ENCODE measurements around the gene ACOT2.
"Not testable (repeated sequence)": the region's sequence is repeated elsewhere in the genome, so short reads cannot be mapped to it uniquely, and the experiment has no call there.

DNA sequence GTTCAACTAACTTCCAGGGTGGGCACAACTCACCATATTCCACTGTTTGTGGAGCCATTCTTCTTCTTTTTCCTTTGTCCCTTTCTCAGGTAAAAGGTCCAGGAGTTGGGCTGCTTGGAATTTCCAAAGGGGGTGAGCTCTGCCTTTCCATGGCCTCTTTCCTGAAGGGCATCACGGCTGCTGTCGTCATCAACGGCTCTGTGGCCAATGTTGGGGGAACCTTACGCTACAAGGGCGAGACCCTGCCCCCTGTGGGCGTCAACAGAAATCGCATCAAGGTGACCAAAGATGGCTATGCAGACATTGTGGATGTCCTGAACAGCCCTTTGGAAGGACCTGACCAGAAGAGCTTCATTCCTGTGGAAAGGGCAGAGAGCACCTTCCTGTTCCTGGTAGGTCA is 26.1 kb upstream of the ACOT2 start:
- TF ChIP-seq, protein P1, sequence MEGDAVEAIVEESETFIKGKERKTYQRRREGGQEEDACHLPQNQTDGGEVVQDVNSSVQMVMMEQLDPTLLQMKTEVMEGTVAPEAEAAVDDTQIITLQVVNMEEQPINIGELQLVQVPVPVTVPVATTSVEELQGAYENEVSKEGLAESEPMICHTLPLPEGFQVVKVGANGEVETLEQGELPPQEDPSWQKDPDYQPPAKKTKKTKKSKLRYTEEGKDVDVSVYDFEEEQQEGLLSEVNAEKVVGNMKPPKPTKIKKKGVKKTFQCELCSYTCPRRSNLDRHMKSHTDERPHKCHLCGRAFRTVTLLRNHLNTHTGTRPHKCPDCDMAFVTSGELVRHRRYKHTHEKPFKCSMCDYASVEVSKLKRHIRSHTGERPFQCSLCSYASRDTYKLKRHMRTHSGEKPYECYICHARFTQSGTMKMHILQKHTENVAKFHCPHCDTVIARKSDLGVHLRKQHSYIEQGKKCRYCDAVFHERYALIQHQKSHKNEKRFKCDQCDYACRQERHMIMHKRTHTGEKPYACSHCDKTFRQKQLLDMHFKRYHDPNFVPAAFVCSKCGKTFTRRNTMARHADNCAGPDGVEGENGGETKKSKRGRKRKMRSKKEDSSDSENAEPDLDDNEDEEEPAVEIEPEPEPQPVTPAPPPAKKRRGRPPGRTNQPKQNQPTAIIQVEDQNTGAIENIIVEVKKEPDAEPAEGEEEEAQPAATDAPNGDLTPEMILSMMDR (IDR thresholded peaks at IDR 0.05): not testable (repeated sequence)
- TF ChIP-seq POLR2A (IDR thresholded peaks at IDR 0.05): not testable (repeated sequence)
